IPS-18c (cell line): ENCODE results near the gene STAT4.
"Not testable (repeated sequence)": the region's sequence is repeated elsewhere in the genome, so short reads cannot be mapped to it uniquely, and the experiment has no call there.

Experiments
- H3K4me3 ChIP-seq: 2 replicates; pipeline ENCODE4 v1.7.0; 2013; ENCODE audit warnings: low read depth, mild to moderate bottlenecking, low read length, moderate library complexity; ENCODE audit not compliant: insufficient read depth
- H3K9me3 ChIP-seq: one replicate; pipeline ENCODE4 v1.6.1; 2013; ENCODE audit warnings: mild to moderate bottlenecking, low read length, moderate library complexity; ENCODE audit not compliant: control insufficient read depth, insufficient read depth

STAT4 gene

DNA sequence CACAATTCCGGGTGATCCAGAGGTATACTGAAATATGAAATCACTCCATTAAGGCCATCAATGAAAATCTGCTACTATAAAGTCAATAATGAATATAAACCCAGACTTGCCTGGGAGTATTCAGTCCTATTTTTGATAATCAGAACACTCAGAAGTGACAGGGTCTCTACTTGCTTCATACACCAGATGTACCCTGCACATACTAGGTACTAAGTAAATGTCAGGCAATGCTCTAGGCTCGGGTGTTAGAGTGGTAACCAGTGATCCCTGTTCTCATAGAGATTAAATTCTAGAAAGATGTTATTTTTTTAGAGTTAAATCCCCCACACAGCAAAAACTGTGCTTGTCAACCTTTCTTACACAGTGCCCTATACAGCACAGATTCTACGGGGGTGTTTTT is 149.2 kb downstream of the STAT4 start:
- no peak overlapping the region for H3K4me3 ChIP-seq
- no peaks in the 10 kb centered on the region for H3K9me3 ChIP-seq

DNA sequence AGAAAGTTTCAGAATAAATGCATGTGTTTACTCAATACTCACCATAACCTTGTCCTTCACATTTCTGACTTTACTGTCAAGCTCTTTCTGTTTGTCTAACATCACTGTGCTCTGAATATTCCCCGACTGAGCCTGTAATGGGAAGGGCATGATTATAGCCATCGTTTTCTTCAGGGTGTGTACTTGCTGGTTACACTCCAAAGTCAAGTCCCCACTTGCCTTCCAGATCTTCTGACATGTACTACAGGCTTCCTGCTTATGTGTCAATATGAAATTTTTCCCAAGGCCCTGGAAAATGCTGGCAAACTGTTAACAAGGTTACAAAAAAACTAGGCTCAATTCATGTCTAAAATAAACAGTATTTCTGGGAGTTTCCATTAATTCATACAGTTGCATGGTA is 149.8 kb downstream of the STAT4 start:
- Histone ChIP-seq H3K4me3 (no peak overlapping the region), H3K9me3 (no peaks in the 10 kb centered on the region)

DNA sequence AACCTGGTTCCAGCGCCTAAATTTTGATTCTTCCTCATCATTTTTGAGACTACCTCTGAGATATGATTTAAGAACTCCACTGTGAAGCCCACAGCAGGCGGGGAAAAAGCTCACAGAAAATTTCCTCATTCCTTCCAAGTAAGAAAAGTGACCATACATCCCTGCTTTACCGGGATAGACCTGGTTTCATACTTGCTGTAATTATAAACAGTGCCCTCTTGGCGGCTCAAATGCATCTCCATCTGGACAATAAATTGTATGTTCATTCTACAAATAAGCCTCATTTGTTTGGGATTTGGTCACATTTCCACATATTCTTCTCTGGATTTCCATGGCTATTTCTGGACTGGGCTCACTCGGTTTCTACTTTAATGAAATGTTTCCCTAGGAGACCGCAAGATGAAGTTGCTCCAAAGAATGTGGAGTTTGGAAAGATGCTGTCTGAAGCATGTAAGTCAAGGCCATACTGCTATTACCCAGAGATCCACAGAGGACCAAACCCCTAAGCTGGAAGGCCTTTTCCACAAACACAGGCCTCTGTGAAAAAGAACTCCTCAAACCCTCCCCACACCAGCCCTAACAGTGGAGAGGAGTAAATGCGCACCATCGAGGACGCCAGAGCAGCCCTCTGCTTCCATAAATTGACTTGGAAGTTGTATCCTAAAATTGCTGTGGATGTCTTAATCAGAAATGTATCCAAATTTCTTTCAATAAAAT is 150.7 kb downstream of the STAT4 start:
- no peaks in the 10 kb centered on the region for H3K9me3 ChIP-seq
- no peak overlapping the region for H3K4me3 ChIP-seq

DNA sequence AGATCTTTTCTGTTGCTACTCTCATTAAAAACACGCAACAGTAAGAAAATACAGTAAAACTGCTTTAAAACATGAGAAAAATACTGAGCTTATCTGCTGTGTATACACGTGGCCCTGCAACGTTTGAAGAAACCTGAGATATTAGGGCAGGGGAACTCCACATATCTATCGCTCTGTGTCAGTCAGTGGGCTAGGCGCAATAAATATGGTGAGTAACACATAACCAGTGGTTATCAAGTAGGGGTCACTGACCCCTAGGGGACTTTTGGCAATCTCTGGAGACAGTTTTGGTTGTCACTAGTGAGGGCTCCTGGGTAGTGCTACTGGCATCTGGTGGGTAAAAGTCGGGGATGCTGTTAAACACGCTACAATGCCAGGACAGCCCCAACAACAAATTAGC is 151.7 kb downstream of the STAT4 start:
- no peak overlapping the region for H3K4me3 ChIP-seq

DNA sequence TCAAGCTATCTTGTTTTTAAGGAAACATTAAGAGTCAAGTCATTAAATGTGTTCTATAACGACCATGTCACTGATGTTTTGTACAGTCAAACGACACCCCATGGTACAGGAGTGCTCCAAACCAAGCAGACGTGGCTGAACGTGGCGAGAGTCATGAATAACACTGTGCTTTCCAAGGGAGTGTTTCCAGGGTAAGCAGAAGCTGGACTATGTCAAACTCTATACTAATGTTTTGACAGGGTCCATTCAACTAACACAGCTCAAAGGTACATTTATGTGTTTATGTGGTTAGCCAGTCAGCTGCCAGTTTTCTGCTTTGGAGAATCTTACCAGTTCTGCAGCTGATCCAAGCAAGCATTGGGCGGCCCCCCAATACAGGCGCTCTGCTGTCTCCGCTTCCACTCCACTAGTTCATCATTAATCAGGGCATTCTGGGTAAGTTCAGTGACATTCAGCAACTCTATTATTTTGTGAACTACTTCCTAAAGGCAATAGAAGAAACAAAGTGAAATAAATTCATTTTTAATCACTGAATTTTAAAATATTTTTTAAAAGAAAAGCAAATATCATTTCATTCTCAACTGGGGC is 153.2 kb downstream of the STAT4 start:
- Histone ChIP-seq H3K9me3 (no peaks in the 10 kb centered on the region), H3K4me3 (no peak overlapping the region)

More for the DNA sequence above, 151.7 kb downstream of the STAT4 start:
- H3K9me3 ChIP-seq: no peaks in the 10 kb centered on the region

DNA sequence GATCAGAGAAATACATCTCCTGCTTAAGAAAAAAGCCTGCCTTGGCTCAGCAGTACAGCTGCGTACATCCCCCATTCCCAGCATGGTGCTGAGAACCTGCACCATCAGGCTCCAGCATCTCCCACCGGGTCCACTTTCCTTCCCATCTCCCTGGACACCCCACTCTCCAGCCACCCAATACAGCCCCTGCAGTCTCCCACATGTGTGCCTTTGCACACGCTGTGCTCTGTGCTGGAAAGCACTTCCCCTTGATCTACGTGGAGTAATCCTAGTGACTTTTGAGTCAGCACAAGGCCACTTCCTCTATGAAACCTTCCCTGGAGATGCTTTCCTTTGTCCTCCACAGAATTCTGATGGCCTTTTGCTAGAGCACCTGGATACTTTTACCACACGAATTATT is 153.8 kb downstream of the STAT4 start:
- Histone ChIP-seq H3K4me3 (no peak overlapping the region), H3K9me3 (no peaks in the 10 kb centered on the region)

DNA sequence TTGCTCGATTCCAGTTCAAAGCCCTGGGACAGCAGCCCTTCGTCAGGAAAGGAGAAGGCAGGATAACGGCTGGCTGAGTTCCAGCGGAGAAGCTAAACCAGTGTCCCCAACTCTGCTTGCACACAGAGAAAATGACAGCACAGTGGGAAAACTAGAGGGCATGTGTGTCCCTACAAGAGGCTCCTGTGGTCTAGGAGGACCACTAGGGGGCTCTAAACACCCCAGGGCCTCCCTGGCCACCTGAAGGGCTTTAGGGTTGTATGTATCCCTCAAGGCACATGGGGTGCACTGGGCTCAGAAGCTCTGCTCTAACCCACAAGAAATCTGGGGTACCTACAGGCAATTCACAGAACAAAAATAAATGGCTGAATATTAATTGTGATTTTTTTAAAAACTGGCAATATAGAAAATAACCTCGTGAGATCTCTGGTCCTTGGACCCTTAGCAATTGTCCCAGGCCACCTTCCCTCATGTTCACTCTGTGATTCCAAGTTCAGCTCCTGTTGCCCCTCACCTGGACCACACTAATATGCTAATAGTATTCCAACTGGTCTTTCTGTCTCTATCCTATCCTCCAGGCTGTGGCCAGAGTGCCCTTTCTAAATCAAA is 154.4 kb downstream of the STAT4 start:
- H3K9me3 ChIP-seq: no peaks in the 10 kb centered on the region
- H3K4me3 ChIP-seq: no peak overlapping the region

DNA sequence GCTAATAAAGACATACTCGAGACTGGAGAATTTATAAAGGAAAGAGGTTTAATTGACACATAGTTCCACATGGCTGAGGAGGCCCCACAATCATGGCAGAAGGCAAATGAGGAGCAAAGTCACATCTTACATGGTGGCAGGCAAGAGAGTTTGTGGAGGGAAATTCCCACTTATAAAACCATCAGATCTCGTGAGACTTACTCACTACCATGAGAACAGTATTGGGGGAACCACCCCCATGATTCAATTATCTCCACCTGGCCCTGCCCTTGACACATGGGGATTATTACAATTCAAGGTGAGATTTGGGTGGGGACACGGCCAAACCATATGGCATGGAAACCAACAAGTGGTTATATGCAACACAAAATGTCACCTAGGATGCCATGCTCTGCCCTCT is 155.5 kb downstream of the STAT4 start:
- not testable (repeated sequence) for H3K4me3 ChIP-seq, H3K9me3 ChIP-seq

DNA sequence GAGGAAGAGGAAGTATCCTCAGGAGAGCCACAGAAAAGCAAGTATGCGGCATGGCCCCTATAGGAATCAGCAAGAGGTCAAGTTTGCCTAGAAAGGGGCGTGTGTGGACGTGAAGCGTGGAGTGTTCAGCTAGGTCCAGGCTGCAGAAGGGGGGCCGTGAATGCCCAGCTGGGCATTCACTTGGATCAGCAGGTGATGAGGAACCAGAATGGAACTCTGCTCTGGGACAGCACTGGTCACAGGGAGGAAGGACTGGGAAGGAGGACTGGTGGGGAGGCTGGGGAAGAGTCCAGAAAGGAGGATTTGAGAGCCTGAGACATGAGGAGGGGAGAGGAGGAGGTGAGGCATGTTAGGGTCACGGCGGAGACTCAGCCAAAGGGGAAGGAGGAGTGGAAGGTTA is 156.6 kb downstream of the STAT4 start:
- no peaks in the 10 kb centered on the region for H3K9me3 ChIP-seq
- H3K4me3 ChIP-seq: no peak overlapping the region

DNA sequence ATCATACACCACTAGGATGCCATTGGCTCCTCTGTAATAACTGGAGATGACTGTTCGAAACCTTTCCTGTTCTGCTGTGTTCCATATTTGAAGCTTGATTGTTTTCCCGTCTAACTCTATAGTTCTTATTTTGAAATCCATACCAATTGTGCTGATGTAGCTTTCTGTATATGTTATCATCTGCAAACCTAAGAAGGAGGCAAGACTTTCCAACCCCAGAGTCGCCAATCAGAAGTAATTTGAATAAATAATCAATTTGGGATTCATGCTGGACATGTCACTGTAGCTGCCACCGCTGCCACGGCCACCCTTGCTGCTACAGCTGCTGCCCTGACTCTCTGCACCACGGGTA is 157.5 kb downstream of the STAT4 start:
- H3K9me3 ChIP-seq: no peaks in the 10 kb centered on the region
- H3K4me3 ChIP-seq: no peak overlapping the region

DNA sequence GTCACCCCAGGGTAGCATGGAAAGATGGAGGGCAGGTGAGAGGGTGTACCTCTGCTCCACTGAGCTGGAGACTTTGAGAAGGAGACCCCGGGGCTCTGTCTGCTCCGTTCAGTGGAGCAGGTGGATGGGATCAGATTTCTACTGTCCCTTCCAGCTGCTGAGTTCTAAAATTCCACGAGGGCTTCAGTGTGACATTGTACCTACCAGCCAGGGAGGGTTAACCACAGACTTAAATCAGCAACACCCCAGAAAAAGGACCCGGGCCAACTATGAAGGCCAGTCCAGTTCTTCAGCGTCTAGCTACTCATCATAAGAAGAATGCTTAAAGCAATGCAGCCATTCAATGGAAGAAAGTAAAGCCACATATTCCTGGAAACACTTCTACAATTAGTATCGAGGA is 160.7 kb downstream of the STAT4 start:
- no peaks in the 10 kb centered on the region for H3K9me3 ChIP-seq

DNA sequence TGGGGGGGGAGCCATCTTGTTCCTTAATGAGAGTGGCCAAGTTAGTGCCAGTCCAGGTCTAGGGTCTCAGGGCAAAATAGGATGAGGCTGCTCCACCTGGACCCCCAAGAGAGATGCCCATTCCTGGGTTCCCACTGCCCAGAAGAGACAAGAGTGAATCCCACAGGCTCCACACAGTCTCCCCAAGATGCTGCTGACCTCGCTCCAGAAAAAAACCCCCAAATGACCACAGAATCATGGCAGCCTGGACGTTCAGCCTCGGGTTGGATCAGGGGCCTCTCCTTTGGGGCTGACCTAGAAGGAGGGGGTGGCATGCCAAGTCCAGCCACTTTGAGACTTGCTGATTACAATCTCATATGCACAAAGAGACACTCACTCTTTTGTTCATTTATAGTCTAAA is 161.9 kb downstream of the STAT4 start:
- no peaks in the 10 kb centered on the region for H3K9me3 ChIP-seq

More for the DNA sequence above, 160.7 kb downstream of the STAT4 start:
- H3K4me3 ChIP-seq: no peak overlapping the region

DNA sequence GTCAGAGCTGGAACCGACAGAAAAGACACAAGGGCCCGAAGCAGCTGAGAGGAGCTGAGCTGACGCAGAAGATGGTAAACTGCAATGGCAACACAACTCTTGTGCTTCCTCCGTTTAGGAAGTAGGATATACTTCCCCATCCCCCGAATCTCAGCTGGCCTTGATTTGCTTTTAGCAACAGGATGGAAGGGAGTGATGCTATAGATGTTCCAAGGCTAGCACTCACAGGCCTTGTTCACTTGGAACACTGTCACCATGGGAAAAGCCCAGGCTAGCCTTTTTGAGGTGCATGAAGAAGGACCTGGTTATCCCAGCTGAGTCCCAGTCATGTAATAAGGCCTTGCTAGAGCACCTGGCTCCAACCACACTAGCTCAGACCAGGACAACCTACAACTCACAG is 162.9 kb downstream of the STAT4 start:
- Histone ChIP-seq H3K9me3 (no peaks in the 10 kb centered on the region), H3K4me3 (no peak overlapping the region)

More for the DNA sequence above, 161.9 kb downstream of the STAT4 start:
- H3K4me3 ChIP-seq: no peak overlapping the region

DNA sequence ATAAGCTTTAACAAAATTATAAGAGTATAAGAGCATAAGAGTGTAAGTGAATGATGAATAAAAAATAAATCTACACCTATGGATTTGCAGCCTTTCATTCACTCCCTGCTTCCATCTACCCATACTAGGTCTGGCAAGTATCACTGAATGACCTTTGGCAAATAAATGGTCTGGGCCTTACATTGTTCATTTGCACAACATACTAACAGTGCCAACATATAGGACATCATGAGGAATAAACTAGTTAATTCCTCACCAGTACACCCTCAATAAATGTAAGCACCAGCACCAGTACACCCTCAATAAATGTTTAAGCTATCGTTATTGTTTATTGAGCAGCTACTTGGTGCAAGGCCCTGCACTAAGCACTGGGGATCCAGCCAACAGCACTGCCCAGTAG is 163.7 kb downstream of the STAT4 start:
- Histone ChIP-seq H3K9me3 (no peaks in the 10 kb centered on the region), H3K4me3 (no peak overlapping the region)

DNA sequence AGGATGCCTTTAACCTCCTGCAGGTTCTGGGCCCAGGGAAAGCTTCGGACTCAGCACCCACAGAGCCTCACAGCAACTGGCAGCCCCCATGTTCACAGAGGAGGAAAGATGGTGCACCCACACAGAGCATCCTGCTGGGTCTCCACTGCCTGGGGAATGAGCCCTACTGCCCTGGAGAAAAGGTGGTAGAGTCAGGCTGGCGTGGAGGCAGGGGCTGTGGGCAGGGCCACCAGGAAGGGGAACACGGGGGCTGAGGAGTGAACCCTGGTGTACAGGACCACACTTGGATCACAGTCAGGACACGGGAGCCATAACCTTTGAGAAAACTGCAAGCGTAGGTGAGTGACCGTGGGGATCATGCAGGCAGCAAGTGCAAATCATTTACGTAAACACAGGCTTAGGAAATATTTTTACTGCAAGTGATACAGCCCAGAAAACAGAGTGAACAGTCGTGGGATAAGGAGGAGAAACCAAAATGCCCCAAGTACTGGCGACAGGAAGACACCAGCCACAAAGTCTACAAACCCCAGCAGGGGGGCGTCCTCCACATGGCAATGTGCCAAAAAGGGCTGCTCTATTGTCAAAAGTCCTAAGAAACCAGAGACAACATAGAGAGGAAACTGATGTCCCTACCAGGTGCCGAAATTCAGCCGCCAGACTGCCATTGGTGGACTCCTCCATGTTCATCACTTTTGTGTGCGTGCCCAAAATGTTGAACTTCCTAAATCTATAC is 164.4 kb downstream of the STAT4 start:
- H3K9me3 ChIP-seq: no peaks in the 10 kb centered on the region
- no peak overlapping the region for H3K4me3 ChIP-seq

DNA sequence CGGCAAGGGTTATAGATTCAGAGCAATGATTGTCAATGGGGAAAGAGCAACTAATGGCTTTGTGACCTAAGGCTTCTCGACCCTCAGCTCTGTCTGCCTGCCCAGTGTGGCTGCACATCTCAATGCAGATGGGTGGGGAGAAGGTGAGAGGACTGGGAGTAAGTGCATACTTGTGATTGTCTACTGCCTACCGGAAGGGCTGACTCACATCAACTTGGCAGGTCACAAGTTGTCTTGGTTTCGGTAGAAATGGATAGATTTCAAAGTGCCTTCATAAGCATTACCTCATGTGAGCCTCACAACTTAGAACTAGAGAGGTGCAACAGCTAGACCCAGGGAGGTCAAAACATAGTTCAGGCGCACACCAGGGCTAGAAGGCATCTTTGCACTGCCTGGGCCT is 166.2 kb downstream of the STAT4 start:
- Histone ChIP-seq H3K9me3 (no peaks in the 10 kb centered on the region), H3K4me3 (no peak overlapping the region)

DNA sequence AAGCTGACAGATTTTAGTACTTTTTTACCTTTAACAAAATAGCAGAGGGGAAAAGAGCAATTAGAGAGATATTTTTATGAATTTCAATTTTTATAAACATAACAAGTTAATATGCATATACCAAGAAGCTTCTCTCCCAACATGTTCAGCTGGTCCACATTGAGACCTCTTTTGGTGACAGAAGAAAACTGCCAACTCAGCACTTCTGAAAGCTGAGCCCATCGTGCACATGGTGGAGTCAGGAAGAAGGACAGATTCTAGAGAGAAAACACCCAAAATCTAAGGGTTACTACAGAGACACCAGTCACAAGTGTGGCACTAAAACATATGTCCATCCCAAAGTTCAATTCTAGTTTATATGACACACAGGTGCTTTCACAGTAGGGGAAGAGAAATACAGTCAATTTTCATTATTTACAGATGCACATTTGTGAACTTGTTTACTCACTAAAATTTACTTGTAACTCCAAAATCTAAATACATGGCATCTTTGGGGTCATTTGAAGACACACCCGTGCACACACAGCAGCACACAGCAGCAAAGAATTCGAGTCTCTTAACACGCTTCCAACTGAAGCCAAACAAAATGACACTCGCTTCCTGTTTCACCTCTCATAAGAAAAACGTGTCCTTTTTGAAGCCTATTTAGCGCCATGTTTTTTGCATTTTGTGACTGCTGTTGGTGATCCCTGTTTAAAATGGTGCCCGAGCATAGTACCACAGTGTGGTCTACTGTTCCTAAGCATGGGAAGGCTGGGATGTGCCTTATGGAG is 168.3 kb downstream of the STAT4 start:
- no peak overlapping the region for H3K4me3 ChIP-seq
- no peaks in the 10 kb centered on the region for H3K9me3 ChIP-seq
